Activated CD4-positive, alpha-beta T cell treated with anti-CD3 and anti-CD28 coated beads, Interleukin-2, Interleukin-4, amounts not matched to agents 100 ng/mL and 50 ng/mL, durations not matched to agents 16 hours and 8 hours (primary cell): ENCODE results near the gene POLR2A.

Experiments
- DNase-seq: peaks from one replicate; pipeline ENCODE4 v3.0.0-alpha.2; 2020; ENCODE audit warnings: low spot score

Gene POLR2A

GRCh38 chr17:7484067-7484918 is at the start of gene POLR2A:
POLR2A (plus strand) TSS chr17:7484366.
- DNase-seq = peak; percentile 98

DNA sequence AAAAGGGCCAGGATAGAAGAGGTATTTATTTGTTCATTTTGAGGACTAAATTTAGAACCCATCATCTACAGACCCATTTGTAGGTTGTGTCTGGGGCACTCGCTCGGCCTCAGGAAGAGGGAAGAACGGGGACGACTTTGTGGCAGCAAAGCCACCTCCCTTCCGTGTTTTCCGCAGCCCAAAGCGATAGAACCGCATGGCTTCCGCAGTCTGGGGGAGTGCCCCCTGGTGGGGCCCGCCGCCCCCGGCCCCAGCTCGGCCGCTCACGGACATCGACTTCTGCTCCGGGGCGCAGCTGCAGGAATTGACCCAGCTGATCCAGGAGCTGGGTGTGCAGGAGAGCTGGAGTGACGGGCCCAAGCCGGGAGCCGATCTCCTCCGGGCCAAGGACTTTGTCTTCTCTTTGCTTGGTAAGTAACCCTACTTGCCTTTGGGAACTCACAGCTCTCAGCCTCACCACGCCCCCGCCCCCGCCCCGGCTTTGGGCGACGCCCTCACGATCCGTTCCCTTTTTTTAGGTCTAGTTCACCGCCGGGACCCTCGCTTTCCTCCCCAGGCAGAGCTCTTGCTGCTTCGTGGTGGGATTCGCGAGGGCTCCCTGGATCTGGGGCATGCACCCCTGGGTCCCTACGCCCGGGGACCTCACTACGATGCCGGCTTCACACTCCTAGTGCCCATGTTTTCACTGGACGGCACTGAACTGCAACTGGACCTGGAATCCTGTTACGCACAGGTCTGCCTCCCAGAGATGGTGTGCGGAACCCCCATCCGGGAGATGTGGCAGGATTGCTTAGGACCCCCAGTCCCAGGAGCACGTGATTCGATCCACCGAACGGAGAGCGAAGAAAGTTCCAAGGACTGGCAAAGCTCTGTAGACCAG is 48.2 kb upstream of the POLR2A start:
- peak; percentile 54 for DNase-seq

DNA sequence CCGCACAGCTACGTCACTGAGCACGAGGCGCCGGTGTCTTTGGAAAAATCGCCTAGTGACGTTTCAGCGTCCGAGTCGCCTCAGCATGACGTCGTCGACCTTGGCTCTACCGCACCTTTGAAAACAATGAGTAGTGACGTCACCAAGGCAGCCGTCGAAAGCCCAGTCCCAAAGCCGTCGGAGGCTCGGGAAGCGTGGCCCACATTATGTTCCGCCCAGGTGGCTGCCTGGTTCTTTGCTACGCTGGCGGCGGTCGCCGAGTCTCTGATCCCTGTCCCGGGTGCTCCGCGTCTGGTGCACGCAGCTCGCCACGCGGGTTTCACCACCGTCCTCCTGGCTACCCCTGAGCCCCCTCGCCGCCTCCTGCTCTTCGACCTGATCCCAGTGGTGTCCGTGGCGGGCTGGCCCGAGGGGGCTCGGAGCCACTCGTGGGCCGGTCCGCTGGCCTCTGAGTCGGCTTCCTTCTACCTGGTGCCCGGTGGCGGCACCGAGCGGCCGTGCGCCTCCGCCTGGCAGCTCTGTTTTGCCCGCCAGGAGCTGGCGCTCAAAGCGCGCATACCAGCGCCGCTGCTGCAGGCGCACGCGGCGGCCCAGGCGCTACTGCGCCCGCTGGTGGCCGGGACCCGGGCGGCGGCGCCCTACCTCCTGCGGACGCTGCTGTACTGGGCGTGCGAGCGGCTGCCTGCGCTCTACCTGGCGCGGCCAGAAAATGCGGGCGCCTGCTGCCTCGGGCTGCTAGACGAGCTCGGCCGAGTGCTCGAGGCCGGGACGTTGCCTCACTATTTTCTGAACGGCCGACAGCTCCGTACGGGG is 47.4 kb upstream of the POLR2A start:
- DNase-seq = peak; percentile 84

DNA sequence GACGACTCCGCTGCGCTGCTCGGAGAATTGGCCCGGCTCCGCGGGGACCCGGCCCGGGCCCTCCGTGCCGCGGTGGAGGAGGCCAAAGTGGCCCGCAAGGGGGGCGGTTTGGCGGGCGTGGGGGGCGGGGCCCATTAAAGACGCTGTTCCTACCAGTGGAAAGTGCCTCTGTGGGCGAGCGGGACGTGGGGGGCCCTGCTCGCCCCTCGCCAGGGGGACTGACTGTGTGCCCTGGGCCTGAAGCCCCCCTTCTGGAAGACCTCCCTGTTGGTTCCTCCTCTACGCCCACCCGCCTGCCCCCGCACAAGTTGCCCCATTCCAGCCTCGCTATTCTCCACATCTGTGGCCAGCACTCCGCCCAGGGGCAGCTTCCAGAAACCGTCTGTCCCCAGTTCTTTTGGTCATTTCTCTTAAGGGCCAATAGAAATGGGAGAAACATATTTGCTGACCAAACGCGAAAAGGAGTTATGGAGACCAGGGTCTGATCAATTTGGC is 46.8 kb upstream of the POLR2A start:
- no peak for DNase-seq

DNA sequence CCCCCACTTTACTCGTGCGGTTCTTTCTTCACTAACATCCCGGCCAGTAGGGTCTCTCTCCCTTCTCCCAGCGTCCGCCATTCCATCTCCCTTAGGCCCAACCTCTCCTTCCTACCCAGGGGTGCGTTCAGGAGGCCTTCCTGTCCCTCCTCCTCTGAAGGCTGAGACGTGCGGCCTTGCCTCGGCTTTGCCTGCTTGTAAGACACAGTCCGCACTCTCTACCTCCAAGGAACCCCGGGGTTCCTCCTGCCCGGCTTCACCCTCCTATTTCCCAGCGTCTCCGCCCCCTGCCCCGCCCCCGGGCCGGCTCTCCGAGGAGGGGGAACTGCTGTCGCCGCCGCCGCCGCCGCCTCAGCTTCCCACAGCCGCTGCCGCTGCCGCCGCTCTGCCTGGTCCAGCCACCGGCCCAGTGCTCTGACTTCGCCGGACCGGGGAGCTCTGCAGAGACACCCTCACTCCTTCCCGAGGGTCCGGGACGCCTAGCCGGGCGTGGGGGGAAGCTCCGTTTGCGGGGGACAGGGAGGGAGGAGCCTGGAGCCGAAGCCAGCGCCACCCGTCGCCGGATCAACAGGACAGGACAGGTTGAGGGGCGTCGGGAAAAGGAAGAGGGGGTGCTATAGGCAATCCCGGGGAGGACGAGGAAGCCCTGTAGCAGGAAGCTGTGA is 46.1 kb upstream of the POLR2A start:
- peak; percentile 40 for DNase-seq

DNA sequence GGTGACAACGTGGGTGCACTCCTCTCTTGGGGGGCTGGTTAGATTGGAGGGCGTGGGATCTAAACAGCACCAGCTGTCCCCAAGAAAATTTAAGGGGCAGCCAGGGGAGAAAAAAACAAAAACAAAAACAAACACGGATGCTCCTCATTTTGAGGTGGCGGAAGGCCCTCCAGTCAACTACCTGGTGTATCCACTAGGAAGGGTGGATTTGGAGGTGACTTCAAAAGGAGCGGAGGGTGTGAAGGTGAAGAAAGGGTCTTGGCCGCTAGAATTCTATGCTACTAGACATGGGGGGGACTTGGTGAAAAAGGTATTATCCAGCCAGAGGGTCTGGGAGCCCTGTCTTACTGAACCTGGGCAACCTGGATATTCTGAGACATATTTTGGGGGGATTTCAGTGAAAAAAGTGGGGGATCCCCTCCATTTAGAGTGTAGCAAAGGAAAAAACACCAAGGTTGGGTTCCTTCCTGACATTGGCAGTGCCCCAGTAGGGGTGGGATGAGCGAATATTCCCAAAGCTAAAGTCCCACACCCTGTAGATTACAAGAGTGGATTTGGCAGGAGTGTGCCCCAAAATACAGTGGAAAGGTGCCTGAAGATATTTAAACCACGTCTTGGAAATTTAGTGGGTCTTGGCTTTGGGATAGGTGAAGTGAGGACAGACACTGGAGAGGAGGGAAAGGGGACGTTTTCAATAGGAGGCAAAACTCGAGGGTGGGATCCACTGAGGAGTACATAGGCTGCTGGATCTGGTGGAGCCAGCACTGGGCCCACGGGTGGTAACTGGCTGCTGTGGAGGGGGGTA is 45.3 kb upstream of the POLR2A start:
- DNase-seq = no peak

DNA sequence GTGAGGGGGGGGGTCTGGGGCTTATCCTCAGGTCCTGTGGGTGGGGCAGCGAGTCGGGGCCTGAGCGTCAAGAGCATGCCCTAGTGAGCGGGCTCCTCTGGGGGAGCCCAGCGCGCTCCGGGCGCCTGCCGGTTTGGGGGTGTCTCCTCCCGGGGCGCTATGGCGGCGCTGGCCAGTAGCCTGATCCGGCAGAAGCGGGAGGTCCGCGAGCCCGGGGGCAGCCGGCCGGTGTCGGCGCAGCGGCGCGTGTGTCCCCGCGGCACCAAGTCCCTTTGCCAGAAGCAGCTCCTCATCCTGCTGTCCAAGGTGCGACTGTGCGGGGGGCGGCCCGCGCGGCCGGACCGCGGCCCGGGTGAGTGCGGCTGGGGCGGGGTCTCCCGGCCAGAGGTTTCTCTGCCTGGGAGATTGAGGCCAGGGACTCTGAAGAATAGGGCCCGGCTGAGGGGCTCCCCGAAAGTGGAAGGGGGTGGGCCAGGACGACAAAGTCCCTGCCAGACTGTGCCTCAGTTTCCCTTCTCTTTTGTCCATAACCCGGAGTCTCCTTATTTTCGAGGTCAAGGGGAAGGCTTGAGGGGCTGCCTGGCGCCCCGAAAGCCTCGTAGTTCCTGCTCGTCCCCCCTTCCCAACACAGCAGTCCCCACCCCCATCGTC is 44.6 kb upstream of the POLR2A start, which contains the start of gene FGF11:
TSS of gene FGF11 (plus strand) at position 51 of the 651 bp plus-strand sequence. CDS start at position 160, 109 bp downstream.
- no peak for DNase-seq

DNA sequence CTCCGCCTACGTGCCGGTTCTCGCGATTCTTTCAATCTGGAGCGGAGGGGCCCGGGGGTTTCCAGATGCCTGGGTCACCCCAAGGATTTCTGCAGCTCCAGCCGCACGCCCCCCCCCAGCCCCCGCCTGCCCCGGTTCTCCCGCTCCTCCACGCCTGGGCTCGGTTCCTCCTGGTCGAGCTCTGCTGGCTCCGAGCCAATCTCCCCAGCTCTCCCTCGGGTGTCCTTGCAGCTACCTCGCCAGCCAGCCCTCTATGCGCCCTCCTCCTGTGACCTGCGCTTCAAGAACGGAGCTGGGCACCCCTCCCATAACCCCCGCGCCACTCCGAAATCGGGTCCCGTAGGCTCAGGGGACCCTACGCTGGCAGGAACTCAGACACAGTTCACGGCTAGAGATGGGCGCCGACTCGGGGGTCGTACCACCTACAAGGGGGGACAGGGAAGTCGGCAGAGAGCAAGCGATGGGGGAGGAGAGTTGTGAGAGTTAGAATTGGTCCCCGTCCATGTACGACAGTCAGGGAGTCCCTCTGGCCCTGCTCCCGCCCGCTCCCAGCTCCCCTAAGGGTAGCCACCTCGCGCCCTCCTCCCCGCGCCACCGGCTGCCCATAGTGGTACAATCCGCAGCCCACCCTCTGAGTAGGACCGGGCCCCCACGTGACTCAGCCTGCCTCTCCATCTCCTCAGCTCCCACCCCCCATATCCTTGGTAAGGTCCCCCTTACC is 43.9 kb upstream of the POLR2A start:
- no peak for DNase-seq

- no peak for DNase-seq
Observed at GRCh38 chr17:7440834-7441195, 43.4 kb upstream of the POLR2A start.

DNA sequence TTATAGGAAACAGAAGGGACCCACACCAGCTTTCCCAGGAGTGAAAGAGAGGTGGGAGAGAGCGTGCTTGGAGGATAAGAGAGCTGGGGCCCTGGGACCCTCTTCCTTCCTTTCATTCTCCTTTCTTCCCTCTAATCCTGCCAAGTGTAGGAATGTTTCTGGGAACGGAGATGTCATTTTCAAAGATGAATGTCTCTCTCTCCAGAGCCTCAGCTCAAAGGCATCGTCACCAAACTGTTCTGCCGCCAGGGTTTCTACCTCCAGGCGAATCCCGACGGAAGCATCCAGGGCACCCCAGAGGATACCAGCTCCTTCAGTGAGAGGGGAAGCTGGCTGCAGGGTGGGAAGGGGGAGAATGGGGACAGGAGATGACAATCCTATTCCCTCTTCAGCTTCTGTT is 42.9 kb upstream of the POLR2A start:
- DNase-seq = no peak

- DNase-seq = no peak
Observed at GRCh38 chr17:7442142-7442541, 42.0 kb upstream of the POLR2A start.

GRCh38 chr17:7443499-7444485 is 40.4 kb upstream of the POLR2A start:
- DNase-seq = no peak

- DNase-seq = no peak
Observed at GRCh38 chr17:7444682-7445618, 39.2 kb upstream of the POLR2A start, which contains the start of gene CHRNB1. CHRNB1 (plus strand) TSS chr17:7445061; CDS start chr17:7445128, 67 bp downstream.

DNA sequence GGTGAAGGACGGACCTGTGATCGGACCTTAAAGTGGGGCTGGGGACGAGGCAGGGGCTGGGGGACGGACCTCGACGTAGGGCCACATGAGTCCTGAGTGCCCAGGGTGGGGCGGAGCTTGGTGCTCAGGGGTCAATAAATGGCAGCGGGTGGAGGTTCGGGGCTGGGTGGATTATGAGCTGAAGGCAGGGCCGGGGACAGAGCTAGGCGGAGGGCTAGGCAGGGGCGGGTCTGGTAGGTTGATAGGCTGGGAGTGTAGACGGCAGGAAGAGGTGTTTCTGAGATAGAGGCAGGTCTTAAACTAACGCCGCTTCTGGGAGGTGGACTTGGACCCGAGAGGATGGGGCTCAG is 38.6 kb upstream of the POLR2A start:
- DNase-seq = no peak

- DNase-seq = no peak
Observed at GRCh38 chr17:7448461-7448860, 35.7 kb upstream of the POLR2A start.

DNA sequence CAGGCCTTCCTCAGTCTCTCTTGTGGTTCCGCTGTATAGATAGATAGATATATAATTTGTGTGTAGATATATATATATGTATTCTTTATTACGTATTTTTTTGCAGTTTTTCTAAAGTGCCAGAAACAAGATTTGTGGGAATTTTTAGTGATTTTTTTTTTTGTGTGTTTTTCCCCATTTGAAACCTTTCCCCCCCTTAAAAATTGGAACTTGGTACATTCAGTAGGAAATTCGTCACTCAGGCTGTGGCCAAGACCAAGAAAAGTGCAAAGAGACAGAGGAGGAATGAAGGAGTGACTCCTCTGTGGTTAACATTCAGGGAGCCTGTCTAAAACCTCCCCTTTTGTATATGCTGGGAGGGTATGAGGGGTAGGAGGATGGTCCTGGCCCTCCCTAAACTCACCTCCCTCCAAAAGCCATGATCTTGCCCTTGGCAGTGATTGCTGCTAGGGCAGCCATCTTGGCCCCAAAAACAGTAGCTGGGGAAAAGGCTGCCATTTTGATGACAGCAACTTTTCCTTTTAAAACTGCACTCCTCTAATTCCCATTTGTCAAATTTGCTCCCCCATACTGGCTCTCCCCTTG is 24.1 kb upstream of the POLR2A start:
- DNase-seq = no peak
